ENCODE measurements around the gene PARD3B.

Gene PARD3B

GRCh38 chr2:204763974-204764703, 218.9 kb downstream of the PARD3B start:
- no peak for DNase-seq (ENCODE audit: low read depth)

DNA sequence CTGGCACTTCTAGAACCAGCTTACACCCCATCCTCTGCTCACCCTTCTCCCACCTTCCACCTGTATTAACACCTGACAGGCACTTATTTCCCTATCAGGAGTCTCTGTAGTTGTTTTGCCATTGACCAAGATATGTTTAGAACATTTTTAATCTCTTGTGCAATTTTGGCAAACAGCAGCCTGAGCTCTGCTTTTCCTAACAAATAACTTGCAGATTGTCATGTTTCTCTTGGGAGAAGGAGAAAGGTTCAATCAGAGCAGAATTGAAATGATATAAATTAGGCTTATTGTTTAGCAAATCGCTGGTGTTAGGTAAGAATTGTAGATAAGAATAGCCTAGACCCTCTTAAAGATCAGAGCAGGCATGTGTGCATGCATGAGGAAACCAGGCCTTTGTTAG, 225.5 kb downstream of the PARD3B start:
- no peak for DNase-seq (ENCODE audit: low read depth)

DNA sequence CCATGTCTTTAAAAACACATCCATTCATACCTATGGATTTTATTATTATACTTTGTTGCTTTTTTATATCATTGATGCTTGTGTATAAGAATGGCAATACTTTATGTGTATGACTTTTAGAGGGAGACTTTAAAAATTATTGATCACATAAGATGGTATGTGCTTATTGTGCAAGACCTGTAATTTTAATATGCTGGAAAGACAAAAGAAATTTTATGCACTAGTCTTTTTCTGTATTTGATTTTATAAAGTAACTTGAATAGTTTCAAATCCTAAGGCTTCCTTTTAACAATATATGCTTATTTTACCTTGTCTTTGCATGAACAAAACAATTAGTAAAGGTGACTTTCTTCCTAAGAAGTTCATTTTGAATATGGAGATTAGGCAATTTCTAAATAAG, 226.4 kb downstream of the PARD3B start:
- no peak for DNase-seq (ENCODE audit: low read depth)

DNA sequence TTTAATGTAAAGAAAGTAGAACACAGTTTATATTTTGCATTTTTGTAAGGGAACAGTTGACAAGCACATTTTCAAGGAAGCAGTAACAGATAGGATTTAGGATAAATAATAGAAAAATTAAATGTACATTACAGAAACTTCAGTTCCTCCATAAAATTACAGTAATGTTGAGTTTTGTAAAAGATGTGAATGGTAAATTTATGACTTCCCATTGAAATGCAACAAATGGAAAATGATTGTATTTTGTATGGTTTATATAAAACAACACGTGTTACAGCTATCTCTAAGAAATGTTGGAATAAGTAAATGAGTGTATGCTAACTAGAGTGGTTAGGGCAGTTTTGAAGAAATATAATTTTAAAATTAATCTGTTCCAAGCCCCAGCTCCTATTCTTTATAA, 227.3 kb downstream of the PARD3B start:
- no peak for DNase-seq (ENCODE audit: low read depth)

GRCh38 chr2:204775766-204776165, 230.5 kb downstream of the PARD3B start:
- no peak for DNase-seq (ENCODE audit: low read depth)

GRCh38 chr2:204776781-204777559, 231.7 kb downstream of the PARD3B start:
- DNase-seq (ENCODE audit: low read depth), result no peak

DNA sequence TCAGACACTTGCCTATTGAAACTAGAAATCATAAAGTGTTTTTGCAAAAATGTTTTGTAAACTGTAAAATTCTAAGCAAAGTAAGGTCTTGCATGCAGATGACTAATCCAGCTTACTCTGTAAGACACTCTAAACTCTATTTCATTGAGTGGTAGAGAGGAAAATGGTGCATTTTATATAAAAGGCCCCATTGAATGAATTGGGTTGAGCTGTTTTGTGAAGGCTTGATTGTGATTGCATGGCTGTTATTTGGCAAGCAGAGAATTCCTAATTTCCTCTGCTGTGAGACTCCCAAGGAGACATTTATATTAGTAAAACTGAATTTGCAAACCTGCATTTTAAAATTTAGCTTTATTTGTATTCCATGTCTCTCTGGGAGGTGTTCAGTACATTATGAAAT, 234.5 kb downstream of the PARD3B start:
- DNase-seq (ENCODE audit: low read depth), result no peak

DNA sequence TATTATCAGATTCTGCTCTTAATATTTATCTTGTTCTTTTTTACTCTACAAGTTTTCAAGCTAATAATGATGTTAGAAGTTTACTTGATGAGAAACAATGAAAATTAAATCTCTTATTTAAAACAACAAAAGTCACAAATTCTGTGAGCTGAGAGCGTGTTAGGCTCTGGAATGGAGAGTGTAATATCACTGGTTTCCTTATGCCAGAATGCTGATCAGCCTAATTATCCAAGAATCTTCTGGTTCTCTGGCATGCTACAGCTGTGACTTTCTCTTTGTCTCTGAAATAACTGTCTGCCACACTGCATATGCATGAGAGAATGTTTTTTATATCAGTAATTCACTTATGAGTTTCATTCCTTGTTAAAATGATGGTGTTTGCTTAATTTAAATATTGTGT, 236.7 kb downstream of the PARD3B start:
- DNase-seq (ENCODE audit: low read depth), result no peak

- no peak for DNase-seq (ENCODE audit: low read depth)
Measured at GRCh38 chr2:204790076-204790475, 244.8 kb downstream of the PARD3B start.

DNA sequence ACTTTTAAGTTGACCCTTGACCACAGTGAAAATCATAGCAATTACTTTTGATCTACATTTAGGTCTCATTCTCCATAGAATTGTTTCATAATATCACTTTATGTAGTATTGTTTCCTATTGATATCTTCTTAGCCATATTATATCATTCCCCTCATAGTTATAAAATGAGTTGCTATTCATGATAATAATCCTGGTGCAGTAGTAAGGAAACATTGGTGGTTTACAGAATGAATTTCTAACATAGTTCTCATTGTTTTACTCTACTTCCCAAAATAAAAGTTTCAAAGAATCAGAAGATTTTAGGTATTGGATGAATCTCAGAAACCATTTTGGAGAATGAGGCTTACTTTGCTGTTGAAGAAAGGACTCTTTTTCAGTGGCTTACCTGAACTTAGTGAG, 246.0 kb downstream of the PARD3B start:
- DNase-seq (ENCODE audit: low read depth), result no peak

- DNase-seq (ENCODE audit: low read depth), result no peak
Measured at GRCh38 chr2:204794624-204795023, 249.3 kb downstream of the PARD3B start.

DNA sequence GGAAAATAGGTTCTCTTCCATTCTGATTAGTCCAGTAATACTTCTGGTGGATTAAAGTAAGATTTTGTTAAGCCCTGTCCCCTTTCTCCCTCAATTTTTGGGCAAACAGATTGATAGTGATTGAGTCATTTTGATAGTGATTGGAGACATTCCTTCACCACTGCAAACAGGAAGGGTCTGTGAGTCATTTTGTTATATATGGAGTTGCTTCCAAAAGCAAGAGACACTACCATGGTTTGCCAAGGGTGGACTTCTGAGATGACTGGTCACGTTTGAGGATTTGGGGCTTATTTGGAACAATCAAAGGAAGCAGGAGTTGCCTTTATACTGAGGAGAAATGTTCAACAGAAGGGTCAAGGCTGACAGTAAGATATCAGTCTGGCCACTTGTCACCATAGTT, 249.9 kb downstream of the PARD3B start:
- DNase-seq (ENCODE audit: low read depth), result no peak

GRCh38 chr2:204796581-204796980, 251.3 kb downstream of the PARD3B start:
- no peak for DNase-seq (ENCODE audit: low read depth)

- no peak for DNase-seq (ENCODE audit: low read depth)
Measured at GRCh38 chr2:204799791-204800190, 254.5 kb downstream of the PARD3B start.

GRCh38 chr2:204808494-204808893, 263.2 kb downstream of the PARD3B start:
- DNase-seq (ENCODE audit: low read depth), result no peak

DNA sequence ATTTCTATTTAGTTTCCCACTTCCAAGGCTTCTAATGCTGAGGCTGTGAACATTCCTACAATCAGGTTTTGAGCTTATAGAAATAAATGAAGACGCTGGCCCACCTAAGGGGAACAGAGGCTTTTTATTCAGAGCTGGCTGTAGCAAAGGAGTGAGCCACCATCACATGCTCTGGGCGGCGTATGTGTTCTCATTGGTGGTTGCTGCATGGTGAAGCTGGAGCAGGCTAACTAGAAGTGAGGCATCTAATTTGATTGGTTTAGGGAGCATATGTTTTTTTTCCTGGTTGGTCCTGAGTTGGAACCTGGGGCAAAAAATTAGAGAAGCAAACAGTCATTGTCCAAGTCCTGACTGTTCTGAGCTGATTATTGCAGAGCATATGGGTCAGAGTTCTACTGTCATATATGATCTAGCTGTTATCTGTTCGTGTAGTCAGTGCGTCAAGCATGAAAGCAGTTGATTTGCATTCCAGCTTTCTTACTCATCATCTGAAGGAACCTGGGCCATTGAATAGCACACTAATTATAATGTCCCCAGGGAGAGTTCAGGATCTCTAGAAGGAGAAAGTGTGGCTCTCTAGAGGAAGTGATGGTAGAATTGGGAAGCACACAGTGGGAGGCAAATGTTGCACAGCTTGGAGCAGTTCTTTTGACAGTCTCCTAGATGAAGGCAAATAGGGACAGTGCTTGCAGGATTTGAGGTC, 279.6 kb downstream of the PARD3B start:
- DNase-seq (ENCODE audit: low read depth), result no peak

- DNase-seq (ENCODE audit: low read depth), result no peak
Measured at GRCh38 chr2:204825681-204826080, 280.4 kb downstream of the PARD3B start.

DNA sequence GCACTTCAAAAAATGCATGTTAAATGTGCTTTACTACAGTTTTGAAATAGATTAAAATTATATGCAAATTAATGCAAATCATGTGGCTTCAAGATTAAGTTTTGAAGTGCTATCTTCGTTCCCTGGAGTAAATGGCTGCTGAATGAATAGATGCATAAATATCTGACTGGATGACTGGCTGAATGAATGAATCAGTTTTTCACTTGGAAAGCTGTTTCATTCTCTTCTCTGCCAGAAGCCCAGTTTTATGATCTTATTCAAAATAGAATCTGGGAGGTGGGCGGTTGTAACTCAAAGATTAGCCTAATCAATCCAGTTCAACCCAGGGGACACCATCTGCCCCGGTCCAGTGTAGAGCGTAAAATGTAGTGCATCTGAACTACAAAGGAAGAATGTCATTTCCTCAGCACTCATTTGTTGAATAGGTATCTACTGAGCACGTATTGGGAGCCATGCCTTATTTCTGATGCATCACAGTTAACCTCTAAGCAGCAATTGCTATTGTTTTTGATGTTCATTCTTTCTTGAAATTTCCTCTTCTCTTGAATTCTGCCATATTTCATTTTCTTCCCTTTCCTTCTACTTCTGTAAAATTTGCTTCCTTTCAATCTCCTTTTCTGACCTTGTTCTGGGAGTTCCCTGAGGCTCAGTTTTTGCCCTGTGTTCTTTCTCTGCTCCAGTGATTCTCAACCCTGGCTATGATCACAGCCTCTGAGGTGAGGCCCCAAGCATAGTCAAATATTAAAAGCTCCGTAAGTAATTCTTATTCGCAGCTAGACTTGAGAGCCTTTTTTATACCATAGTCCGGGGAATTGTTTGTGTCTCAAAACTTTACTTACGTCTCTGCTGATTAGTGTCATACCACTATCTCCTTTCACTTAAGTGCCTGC, 282.7 kb downstream of the PARD3B start:
- no peak for DNase-seq (ENCODE audit: low read depth)

DNA sequence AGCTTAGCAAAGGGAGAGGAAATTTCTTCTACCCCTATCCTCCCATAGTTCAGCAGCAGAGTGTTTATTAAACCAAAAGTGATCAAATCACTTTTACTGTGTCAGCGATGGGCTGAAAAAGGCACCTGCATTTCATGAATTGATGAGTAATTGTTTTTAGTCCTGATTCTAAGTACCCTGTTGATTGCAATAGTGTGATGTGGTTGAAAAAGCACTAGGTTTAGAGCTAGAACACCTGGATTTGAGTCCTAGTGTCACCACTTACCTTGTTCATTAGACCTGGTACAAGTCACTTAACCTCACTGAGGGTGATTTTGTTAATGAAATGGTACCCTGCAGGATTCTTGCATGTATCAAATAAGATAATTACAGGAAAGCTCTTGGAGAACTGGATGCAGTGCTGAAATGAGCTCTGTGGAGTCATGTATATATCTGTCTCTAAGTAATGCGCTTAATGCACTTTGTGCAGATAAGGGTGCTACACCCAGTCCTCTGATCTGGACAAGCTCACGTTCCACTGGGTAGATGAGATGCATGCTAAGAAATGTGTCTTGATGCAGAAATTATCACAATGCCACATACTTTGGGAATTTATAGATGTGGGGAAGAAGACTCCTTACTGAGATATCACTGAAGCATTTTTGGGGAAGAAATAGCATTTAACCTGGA, 289.6 kb downstream of the PARD3B start:
- no peak for DNase-seq (ENCODE audit: low read depth)

- DNase-seq (ENCODE audit: low read depth), result no peak
Measured at GRCh38 chr2:204835786-204836185, 290.5 kb downstream of the PARD3B start.

- no peak for DNase-seq (ENCODE audit: low read depth)
Measured at GRCh38 chr2:204840504-204840903, 295.2 kb downstream of the PARD3B start.
